ENCODE data around the gene SUGCT. TPM values are rescaled to one million over a fixed set of nuclear protein-coding genes. Genes with fewer than 3 reads are reported as not detected.

SUGCT gene
- total and polyA plus RNA-seq, 2 experiments from 2014 or later: 21.4 to 57.8 TPM

DNA sequence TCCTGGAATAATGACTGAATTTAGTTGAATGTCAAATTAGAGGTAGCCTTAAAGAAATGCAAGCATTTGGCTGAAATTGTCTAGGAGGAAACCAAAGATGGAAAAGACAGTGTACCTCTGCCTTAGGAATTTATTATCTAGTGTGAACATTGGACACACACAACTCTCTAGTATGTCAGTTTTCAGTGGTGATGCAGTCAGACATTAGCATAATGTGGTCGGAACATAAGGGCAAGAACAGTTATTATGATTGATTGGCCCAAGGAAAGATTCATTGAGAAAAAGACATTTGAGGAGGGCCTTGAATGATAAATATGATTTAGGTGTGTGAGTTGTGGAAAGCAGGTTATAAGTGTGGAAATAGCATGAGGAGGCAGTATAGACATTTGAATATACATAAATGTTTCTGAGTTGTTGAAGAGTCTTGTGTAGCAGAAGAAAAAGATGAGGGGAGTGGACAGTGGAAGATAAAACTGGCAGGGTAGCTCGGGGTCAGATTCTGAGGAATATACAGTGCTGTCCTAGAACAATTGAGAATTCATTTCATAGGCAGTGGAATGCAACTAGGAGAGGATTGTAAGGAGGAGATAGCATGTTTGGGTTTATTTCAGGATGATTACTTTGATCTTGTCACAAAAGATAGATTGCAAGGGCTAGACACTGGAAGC lies 414.7 kb downstream of the SUGCT start:
- DNase-seq (ENCODE audit: low read depth in 1 of 2, low spot score in 1 of 2): no peak
- H3K27ac ChIP-seq: no peak overlapping the region
- H3K36me3 ChIP-seq: no peaks in the 10 kb centered on the region
- TF ChIP-seq, protein P1, sequence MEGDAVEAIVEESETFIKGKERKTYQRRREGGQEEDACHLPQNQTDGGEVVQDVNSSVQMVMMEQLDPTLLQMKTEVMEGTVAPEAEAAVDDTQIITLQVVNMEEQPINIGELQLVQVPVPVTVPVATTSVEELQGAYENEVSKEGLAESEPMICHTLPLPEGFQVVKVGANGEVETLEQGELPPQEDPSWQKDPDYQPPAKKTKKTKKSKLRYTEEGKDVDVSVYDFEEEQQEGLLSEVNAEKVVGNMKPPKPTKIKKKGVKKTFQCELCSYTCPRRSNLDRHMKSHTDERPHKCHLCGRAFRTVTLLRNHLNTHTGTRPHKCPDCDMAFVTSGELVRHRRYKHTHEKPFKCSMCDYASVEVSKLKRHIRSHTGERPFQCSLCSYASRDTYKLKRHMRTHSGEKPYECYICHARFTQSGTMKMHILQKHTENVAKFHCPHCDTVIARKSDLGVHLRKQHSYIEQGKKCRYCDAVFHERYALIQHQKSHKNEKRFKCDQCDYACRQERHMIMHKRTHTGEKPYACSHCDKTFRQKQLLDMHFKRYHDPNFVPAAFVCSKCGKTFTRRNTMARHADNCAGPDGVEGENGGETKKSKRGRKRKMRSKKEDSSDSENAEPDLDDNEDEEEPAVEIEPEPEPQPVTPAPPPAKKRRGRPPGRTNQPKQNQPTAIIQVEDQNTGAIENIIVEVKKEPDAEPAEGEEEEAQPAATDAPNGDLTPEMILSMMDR (IDR thresholded peaks at IDR 0.05; ENCODE audit: low read depth, low read length): no peak
- no peak overlapping the region for H3K4me3 ChIP-seq
- H3K4me1 ChIP-seq (ENCODE audit: low read depth): peaks cover 26% of the 10 kb centered on the region
- H3K9me3 ChIP-seq (ENCODE audit: low read depth): no peaks in the 10 kb centered on the region
- H3K27me3 ChIP-seq: no peaks in the 10 kb centered on the region

DNA sequence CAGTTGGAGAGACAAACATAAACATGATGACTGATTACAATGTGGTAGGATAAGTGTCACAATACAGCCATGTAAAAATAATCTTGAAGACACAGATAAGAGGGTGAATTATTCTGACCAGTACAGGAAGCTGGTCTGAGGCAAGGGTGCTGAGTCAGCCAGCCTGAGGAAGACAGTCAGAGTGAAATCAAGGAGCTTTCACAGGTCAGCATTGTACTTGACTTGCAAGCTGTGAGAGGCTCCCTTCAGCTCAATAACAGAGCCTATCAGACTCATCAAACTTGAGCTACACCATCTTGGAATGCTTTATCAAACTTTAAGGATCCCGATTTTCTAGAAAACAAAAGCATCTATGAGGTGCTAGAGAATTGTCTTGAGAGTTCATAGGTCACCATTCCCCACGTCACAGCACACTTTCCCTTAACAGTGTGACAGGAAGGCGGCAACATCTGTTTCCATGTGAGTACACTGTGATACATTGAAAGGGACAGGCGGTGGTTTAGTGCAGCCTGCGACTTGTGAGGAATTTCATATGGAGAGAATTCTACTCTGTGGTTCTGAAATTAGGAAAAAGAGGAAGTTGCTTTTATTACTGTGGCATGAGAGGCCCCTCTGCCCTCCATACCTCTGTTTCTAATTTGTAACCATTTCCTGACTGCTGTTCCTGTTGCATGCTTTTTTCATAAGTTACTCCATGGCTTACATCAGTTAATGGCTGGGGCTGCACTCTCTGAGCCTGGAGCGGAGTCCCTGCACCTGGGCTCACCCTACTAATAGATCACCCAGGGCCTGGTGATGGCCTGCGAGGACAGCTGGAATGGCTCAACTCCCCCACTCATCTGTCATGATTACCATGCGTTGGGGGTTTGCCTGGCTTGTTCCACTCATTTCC lies 417.1 kb downstream of the SUGCT start:
- Histone ChIP-seq H3K27ac (no peak overlapping the region), H3K4me3 (no peak overlapping the region), H3K4me1 (ENCODE audit: low read depth) (peaks cover 15% of the 10 kb centered on the region), H3K27me3 (no peaks in the 10 kb centered on the region), H3K9me3 (ENCODE audit: low read depth) (no peaks in the 10 kb centered on the region), H3K36me3 (no peaks in the 10 kb centered on the region)
- TF ChIP-seq, protein P1 (IDR thresholded peaks at IDR 0.05; ENCODE audit: low read depth, low read length): no peak
- DNase-seq (ENCODE audit: low read depth in 1 of 2, low spot score in 1 of 2): peak in 1 of 2 donors; percentile 90

- Histone ChIP-seq H3K27ac (no peak overlapping the region), H3K4me3 (no peak overlapping the region), H3K4me1 (ENCODE audit: low read depth) (no peaks in the 10 kb centered on the region), H3K36me3 (no peaks in the 10 kb centered on the region), H3K27me3 (no peaks in the 10 kb centered on the region), H3K9me3 (ENCODE audit: low read depth) (no peaks in the 10 kb centered on the region)
- no peak for DNase-seq (ENCODE audit: low read depth in 1 of 2, low spot score in 1 of 2)
- TF ChIP-seq, protein P1 (IDR thresholded peaks at IDR 0.05; ENCODE audit: low read depth, low read length): no peak
Observed at GRCh38 chr7:40560672-40561071, 425.9 kb downstream of the SUGCT start.

DNA sequence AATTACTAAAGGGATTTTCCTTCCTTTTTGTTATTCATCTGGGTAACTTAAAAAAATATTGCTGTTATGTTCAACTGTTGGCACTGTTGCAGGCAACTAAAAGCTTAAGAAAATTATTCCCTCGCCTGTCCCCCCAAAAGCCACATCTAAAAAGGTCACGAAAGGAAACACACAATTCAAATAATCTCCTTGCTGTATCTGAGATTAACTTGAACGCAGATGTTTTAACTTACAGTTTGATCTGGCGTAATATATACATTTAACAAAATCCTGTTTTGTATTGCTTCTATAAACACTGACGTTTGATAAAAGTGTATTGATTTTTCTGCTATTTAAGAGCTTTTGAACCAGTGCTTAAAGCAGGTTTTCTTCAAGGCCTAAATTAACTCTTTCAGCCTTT lies 432.1 kb downstream of the SUGCT start:
- Histone ChIP-seq H3K27ac (peak overlapping the region; percentile 61), H3K4me3 (no peak overlapping the region), H3K27me3 (no peaks in the 10 kb centered on the region), H3K4me1 (ENCODE audit: low read depth) (peaks cover 38% of the 10 kb centered on the region), H3K36me3 (no peaks in the 10 kb centered on the region), H3K9me3 (ENCODE audit: low read depth) (no peaks in the 10 kb centered on the region)
- TF ChIP-seq, protein P1 (IDR thresholded peaks at IDR 0.05; ENCODE audit: low read depth, low read length): no peak
- DNase-seq (ENCODE audit: low read depth in 1 of 2, low spot score in 1 of 2): no peak

- H3K4me3 ChIP-seq: no peak overlapping the region
- peak overlapping the region; percentile 66 for H3K27ac ChIP-seq
- peaks cover 59% of the 10 kb centered on the region for H3K4me1 ChIP-seq (ENCODE audit: low read depth)
- TF ChIP-seq, protein P1 (IDR thresholded peaks at IDR 0.05; ENCODE audit: low read depth, low read length): no peak
- no peak for DNase-seq (ENCODE audit: low read depth in 1 of 2, low spot score in 1 of 2)
- no peaks in the 10 kb centered on the region for H3K9me3 ChIP-seq (ENCODE audit: low read depth)
- no peaks in the 10 kb centered on the region for H3K36me3 ChIP-seq
- H3K27me3 ChIP-seq: no peaks in the 10 kb centered on the region
Observed at GRCh38 chr7:40569326-40569725, 434.5 kb downstream of the SUGCT start.

Data from cardiac muscle cell (in vitro differentiated cells and primary cell).